GM19463 (cell line): ENCODE data around the gene WWOX.
"Not testable (repeated sequence)": the region's sequence is repeated elsewhere in the genome, so short reads cannot be mapped to it uniquely, and the experiment has no call there.

Experiments used
- ATAC-seq: cut with Tn5 transposase; IDR thresholded peaks from one replicate; pipeline ENCODE4 v1.9.1; 2021; ENCODE audit warnings: mild to moderate bottlenecking, moderate library complexity; ENCODE audit not compliant: unreplicated experiment

WWOX gene

GRCh38 chr16:78513838-78514237 is 414.4 kb downstream of the WWOX start:
- ATAC-seq: no peak

- ATAC-seq: not testable (repeated sequence)
Observed at GRCh38 chr16:78514888-78515287, 415.4 kb downstream of the WWOX start.

GRCh38 chr16:78515421-78515820 is 416.0 kb downstream of the WWOX start:
- no peak for ATAC-seq

- ATAC-seq: no peak
Observed at GRCh38 chr16:78516006-78516736, 416.7 kb downstream of the WWOX start.

GRCh38 chr16:78519896-78520295 is 420.4 kb downstream of the WWOX start:
- no peak for ATAC-seq

- no peak for ATAC-seq
Observed at GRCh38 chr16:78520470-78520869, 421.0 kb downstream of the WWOX start.

GRCh38 chr16:78522327-78522726 is 422.9 kb downstream of the WWOX start:
- ATAC-seq: peak; percentile 88

- ATAC-seq: no peak
Observed at GRCh38 chr16:78523212-78523985, 423.9 kb downstream of the WWOX start.

GRCh38 chr16:78524066-78524595 is 424.7 kb downstream of the WWOX start:
- ATAC-seq: no peak

GRCh38 chr16:78528265-78528664 is 428.8 kb downstream of the WWOX start:
- no peak for ATAC-seq

GRCh38 chr16:78529881-78530280 is 430.4 kb downstream of the WWOX start:
- no peak for ATAC-seq

- no peak for ATAC-seq
Observed at GRCh38 chr16:78530283-78530682, 430.8 kb downstream of the WWOX start.

- ATAC-seq: no peak
Observed at GRCh38 chr16:78535098-78535497, 435.6 kb downstream of the WWOX start.

- ATAC-seq: no peak
Observed at GRCh38 chr16:78537511-78537910, 438.1 kb downstream of the WWOX start.

- ATAC-seq: no peak
Observed at GRCh38 chr16:78538292-78538691, 438.8 kb downstream of the WWOX start.

GRCh38 chr16:78538919-78539318 is 439.5 kb downstream of the WWOX start:
- no peak for ATAC-seq

GRCh38 chr16:78542419-78542818 is 443.0 kb downstream of the WWOX start:
- ATAC-seq: no peak

- no peak for ATAC-seq
Observed at GRCh38 chr16:78543023-78543422, 443.6 kb downstream of the WWOX start.

GRCh38 chr16:78549366-78549765 is 449.9 kb downstream of the WWOX start:
- ATAC-seq: no peak

- ATAC-seq: no peak
Observed at GRCh38 chr16:78551487-78552085, 452.1 kb downstream of the WWOX start.

GRCh38 chr16:78552106-78552675 is 452.7 kb downstream of the WWOX start:
- no peak for ATAC-seq
